Measurements from ENCODE around the gene CHL1.

DNA sequence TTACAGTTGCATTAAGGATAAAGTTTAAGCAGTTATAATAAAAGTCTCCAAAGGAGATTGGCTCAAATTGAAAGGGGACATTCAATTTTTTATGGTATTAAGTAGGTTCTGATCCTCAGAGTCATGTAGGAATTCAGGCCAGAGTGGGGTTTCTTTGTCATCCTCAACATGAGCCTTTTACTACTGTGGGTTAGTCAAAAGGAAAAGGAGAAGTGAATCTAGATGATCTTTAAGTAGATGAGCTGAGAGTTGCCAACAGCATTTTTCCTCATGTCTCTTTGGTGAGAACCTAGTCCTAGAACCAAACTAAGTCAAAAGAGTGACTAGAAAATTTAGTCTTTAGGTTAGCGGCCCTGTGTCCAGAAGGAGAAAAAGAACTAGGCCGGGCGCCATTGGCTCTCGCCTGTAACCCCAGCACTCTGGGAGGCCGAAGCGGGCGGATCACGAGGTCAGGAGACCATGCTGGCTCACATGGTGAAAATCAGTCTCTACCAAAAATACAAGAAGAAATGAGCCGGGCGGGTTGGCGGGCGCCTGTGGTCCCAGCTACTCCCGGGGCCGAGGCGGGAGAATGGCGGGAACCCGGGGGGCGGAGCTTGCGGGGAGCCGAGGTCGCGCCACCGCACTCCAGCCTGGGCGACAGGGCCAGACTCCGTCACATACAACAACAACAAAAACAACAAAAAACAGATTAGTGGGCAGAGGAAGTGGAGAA, 4.2 kb upstream of the CHL1 start:
- TF ChIP-seq CTCF (IDR thresholded peaks at IDR 0.05; ENCODE audit: low read depth, low read length, poor library complexity, severe bottlenecking) (no peak), EZH2phosphoT487 (IDR thresholded peaks at IDR 0.05; ENCODE audit: borderline replicate concordance, low read length) (no peak)
